ENCODE data around the gene EZH2. TPM values are rescaled to one million over a fixed set of nuclear protein-coding genes. Genes with fewer than 3 reads are reported as not detected.

The EZH2 gene
- total RNA-seq, 1 experiment from 2014 or later: 35.4 TPM

GRCh38 chr7:148825338-148825737, 58.8 kb downstream of the EZH2 start (continued):
- TF ChIP-seq AR (CRISPR knock-in tag; IDR thresholded peaks at IDR 0.05): no peak
- no peak for TF ChIP-seq CREB1 (CRISPR knock-in tag; IDR thresholded peaks at IDR 0.05)
- TF ChIP-seq TEAD1 (CRISPR knock-in tag; IDR thresholded peaks at IDR 0.05): no peak
- TF ChIP-seq, protein P1, sequence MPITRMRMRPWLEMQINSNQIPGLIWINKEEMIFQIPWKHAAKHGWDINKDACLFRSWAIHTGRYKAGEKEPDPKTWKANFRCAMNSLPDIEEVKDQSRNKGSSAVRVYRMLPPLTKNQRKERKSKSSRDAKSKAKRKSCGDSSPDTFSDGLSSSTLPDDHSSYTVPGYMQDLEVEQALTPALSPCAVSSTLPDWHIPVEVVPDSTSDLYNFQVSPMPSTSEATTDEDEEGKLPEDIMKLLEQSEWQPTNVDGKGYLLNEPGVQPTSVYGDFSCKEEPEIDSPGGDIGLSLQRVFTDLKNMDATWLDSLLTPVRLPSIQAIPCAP (CRISPR knock-in tag; IDR thresholded peaks at IDR 0.05): no peak
- TF ChIP-seq EMX1 (CRISPR knock-in tag; IDR thresholded peaks at IDR 0.05): no peak
- no peak for TF ChIP-seq PRRX2 (CRISPR knock-in tag; IDR thresholded peaks at IDR 0.05)
- no peak for TF ChIP-seq MYBL2 (CRISPR knock-in tag; IDR thresholded peaks at IDR 0.05)
- no peak for TF ChIP-seq ZNF232 (CRISPR knock-in tag; IDR thresholded peaks at IDR 0.05)
- no peak for TF ChIP-seq HMGA2 (CRISPR knock-in tag; IDR thresholded peaks at IDR 0.05)

- DNase-seq (ENCODE audit: low spot score): no peak
- Mint-ChIP-seq H3K4me1 (0 out of 2 replicates have a peak, but pooled peaks cover 5% of the 10 kb centered on the region), H3K27ac (no peak overlapping the region), H3K4me3 (no peak overlapping the region), H3K27me3 (ENCODE audit: low read depth) (no peaks in the 10 kb centered on the region), H3K9me3 (no peaks in the 10 kb centered on the region), H3K36me3 (peaks cover 16% of the 10 kb centered on the region)
- TF ChIP-seq NR1H2 (CRISPR knock-in tag; IDR thresholded peaks at IDR 0.05): no peak
- no peak for TF ChIP-seq ZNF396 (CRISPR knock-in tag; IDR thresholded peaks at IDR 0.05; ENCODE audit: borderline replicate concordance)
- TF ChIP-seq SP1 (CRISPR knock-in tag; conservative IDR thresholded peaks at IDR 0.05): no peak
- TF ChIP-seq TEAD1 (CRISPR knock-in tag; IDR thresholded peaks at IDR 0.05): no peak
- TF ChIP-seq, protein P2, sequence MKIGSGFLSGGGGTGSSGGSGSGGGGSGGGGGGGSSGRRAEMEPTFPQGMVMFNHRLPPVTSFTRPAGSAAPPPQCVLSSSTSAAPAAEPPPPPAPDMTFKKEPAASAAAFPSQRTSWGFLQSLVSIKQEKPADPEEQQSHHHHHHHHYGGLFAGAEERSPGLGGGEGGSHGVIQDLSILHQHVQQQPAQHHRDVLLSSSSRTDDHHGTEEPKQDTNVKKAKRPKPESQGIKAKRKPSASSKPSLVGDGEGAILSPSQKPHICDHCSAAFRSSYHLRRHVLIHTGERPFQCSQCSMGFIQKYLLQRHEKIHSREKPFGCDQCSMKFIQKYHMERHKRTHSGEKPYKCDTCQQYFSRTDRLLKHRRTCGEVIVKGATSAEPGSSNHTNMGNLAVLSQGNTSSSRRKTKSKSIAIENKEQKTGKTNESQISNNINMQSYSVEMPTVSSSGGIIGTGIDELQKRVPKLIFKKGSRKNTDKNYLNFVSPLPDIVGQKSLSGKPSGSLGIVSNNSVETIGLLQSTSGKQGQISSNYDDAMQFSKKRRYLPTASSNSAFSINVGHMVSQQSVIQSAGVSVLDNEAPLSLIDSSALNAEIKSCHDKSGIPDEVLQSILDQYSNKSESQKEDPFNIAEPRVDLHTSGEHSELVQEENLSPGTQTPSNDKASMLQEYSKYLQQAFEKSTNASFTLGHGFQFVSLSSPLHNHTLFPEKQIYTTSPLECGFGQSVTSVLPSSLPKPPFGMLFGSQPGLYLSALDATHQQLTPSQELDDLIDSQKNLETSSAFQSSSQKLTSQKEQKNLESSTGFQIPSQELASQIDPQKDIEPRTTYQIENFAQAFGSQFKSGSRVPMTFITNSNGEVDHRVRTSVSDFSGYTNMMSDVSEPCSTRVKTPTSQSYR (CRISPR knock-in tag; IDR thresholded peaks at IDR 0.05): no peak
- no peak for TF ChIP-seq CDX4 (CRISPR knock-in tag; IDR thresholded peaks at IDR 0.05; ENCODE audit: borderline replicate concordance)
- TF ChIP-seq, protein P3, sequence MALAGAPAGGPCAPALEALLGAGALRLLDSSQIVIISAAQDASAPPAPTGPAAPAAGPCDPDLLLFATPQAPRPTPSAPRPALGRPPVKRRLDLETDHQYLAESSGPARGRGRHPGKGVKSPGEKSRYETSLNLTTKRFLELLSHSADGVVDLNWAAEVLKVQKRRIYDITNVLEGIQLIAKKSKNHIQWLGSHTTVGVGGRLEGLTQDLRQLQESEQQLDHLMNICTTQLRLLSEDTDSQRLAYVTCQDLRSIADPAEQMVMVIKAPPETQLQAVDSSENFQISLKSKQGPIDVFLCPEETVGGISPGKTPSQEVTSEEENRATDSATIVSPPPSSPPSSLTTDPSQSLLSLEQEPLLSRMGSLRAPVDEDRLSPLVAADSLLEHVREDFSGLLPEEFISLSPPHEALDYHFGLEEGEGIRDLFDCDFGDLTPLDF (CRISPR knock-in tag; IDR thresholded peaks at IDR 0.05): no peak
- TF ChIP-seq MLX (CRISPR knock-in tag; IDR thresholded peaks at IDR 0.05): no peak
- TF ChIP-seq GTF2I (CRISPR knock-in tag; conservative IDR thresholded peaks at IDR 0.05): no peak
- TF ChIP-seq NR3C1 (CRISPR knock-in tag; conservative IDR thresholded peaks at IDR 0.05; ENCODE audit: low read depth): no peak
- no peak for TF ChIP-seq SMAD4 (CRISPR knock-in tag; IDR thresholded peaks at IDR 0.05)
- ChIA-PET CTCF (no interaction called here), POLR2A (no interaction called here)
- ATAC-seq: no peak
These were observed 59.2 kb downstream of the EZH2 start for GRCh38 chr7:148824864-148825263.
